Right lobe of liver (tissue), 4 donors: ENCODE measurements around the gene THUMPD3.

Source experiments
- CTCF ChIP-seq, 4 donors: fragments of 200-600 bp in 3 of 4; fragments of 450-650 bp in 1 of 4; IDR thresholded peaks; one replicate each; pipeline versions ENCODE4 v1.5.1 to v1.8.0; 2016 to 2022; ENCODE audit warnings: antibody characterized with exemption in 4 of 4, mild to moderate bottlenecking in 2 of 4
- POLR2A ChIP-seq: fragments of 450-650 bp; IDR thresholded peaks from one replicate; pipeline ENCODE4 v1.6.1; 2017; ENCODE audit warnings: antibody characterized with exemption, mild to moderate bottlenecking
- donor health status: DM: no; HTN: no; CAD: no.
- donor health status: DM: no; HTN: no; CAD: no.
- donor health status: DM: no; HTN: yes; CAD: no.

- no peak for TF ChIP-seq POLR2A
- peak; percentile 89 to 93 (median 92) for TF ChIP-seq CTCF (IDR thresholded peaks at IDR 0.05)
Observed at GRCh38 chr3:9352917-9353752, 9.7 kb upstream of the THUMPD3 start.
